GM12891 (cell line): ENCODE measurements around the gene POLD4.
A peak's percentile ranks its signal among the peaks of the same experiment; 100 is the strongest.

Experiments used
- DNase-seq: peaks from one replicate; pipeline ENCODE4 v3.0.0; 2011; ENCODE audit warnings: low spot score; ENCODE audit not compliant: insufficient read length
- FAIRE-seq: peaks from 2 replicates; lab custom pipeline; 2011; peaks lifted over from hg19 to GRCh38; lab: Jason Lieb, UNC
- PAX5 ChIP-seq: IDR thresholded peaks from 2 replicates; pipeline ENCODE4 v1.6.1; 2011; ENCODE audit warnings: low read length, moderate library complexity, mild to moderate bottlenecking; ENCODE audit not compliant: insufficient read depth, severe bottlenecking
- POLR2A ChIP-seq: IDR thresholded peaks from 2 replicates; pipeline ENCODE4 v1.6.1; 2011; ENCODE audit warnings: low read depth, low read length, control low read depth
- POLR2AphosphoS5 ChIP-seq: IDR thresholded peaks from 2 replicates; pipeline ENCODE4 v1.6.1; 2011; ENCODE audit warnings: low read depth, low read length, control low read depth
- POU2F2 ChIP-seq: IDR thresholded peaks from 2 replicates; pipeline ENCODE4 v1.6.1; 2011; ENCODE audit warnings: low read depth, mild to moderate bottlenecking, control low read depth, low read length, moderate library complexity
- SPI1 ChIP-seq: IDR thresholded peaks from 2 replicates; pipeline ENCODE4 v1.6.1; 2011; ENCODE audit warnings: low read depth, low read length, control low read depth
- TAF1 ChIP-seq: IDR thresholded peaks from 2 replicates; pipeline ENCODE4 v1.6.1; 2011; ENCODE audit warnings: low read depth, low read length, control low read depth

POLD4 gene

DNA sequence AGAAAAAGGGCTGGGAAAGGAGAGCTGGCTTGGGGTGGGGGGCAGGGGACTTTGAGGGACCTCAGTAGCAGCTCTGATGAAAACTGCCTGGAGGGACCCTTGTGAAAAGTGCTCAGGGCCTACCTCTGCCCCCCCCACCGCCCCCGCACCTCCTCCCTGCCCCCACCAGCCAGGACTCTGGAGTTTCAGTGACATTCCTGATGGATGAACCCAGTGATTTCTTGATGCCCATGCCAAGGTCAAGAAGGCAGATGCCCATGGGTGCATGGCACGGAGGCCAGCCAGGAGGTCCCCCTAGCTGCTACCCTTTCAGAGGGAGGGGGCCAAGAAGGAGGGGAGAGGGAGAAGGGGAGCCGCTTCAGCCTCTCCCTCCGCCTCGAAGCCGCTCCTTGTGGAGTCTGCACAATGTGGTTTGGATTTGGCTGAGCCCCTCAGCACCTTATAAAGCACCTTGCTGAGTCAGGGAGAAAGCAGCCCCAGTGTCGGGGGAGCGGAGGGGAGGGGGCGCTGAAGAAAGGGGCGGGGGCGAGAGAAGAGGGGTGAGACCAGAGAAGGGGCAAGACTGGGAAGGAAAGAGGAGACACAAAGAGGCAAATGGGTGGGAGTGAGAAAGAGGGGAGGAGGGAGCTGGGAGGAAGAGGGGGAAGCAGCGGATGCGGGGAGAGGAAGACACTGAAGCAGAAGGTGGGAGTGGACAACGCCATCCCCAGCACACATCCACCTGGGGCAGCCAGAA lies 22.1 kb upstream of the POLD4 start:
- DNase-seq = no peak
- no peak for TF ChIP-seq POLR2AphosphoS5
- TF ChIP-seq POLR2A = no peak
- TF ChIP-seq TAF1 = no peak
- TF ChIP-seq POU2F2 = no peak
- no peak for FAIRE-seq

DNA sequence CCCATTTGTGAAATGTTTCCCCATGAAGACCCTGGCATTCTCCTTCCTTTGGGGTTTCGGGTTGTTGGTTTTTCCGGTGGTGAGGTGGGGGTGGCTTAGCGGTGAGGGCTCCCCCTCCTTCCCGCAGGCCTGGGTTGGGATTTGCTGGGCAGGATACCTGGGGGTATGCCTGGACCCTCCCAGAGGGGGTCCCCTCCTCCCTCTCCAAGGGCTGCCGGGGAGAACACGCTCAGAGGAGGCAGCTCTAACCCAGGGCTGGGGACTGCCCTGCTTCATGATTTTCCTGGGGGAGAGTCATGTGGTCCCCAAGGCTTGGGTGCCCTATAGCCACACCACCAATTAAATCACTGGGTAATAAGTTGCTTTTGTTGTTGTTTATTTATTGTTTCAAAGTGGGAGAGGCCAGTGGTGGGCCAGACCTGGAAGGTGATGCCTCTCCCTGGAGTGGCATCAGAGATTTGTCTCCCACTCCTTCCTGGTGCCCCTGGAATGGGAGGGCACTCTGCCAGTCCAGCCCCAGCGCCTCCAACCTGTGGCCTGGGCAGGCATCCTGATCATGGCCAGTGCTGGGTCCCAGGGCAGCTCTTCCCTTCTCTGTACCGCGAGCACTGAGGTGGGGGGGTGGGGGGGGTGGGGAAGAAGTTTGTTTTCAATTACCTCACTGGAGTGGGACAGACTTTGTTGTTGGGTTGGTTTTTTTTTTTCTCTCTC lies 21.4 kb upstream of the POLD4 start:
- FAIRE-seq = no peak
- TF ChIP-seq POLR2AphosphoS5 = no peak

DNA sequence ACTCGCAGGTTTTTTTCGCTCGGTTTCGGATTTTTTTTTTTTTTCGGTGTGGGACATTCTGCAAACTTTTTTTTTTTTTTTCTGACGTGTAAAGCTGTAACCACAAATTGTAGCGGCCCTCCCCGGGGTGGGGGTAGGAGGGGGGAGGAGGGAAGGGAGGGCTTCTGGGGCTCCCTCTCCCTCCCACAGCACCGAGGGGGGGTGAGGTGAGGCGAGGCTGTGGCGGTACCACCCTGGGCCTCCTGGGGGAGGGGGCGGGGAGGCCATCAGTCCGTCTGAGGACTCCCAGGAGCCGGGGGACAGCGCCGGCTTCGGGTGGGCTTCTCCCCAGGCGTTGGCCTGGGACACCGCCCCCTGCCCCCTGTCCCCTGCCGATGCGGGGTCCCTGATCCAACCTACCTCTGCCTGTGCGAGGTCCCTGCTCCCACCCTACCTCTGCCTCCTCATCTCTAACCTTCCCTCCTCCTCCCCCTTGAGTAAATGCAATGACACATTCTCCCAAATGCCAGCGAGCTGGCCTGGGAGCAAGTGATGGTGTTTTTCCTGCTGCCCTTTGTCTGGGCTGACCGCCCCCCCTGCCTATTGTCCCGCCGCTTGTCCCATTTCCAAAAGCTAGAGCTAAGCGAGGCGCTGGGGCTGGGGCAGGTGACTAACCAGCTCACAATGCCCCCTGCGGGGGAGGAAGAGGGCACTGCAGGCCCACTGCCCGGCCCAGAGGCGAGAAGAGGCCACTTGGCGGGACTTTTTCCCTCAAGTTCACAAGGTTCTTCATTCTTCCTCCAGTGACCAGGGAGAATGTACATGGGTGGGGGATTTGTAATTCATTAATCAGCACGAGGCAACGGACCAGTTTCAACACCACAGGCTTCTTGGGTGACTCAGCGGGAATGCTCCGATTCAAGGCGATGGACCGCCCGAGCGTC lies 20.6 kb upstream of the POLD4 start:
- no peak for DNase-seq
- FAIRE-seq = peak; percentile 66
- TF ChIP-seq POU2F2 (no peak), SPI1 (no peak), POLR2AphosphoS5 (no peak), TAF1 (no peak), POLR2A (no peak), PAX5 (no peak)

More for the DNA sequence above, 21.4 kb upstream of the POLD4 start:
- DNase-seq = no peak

DNA sequence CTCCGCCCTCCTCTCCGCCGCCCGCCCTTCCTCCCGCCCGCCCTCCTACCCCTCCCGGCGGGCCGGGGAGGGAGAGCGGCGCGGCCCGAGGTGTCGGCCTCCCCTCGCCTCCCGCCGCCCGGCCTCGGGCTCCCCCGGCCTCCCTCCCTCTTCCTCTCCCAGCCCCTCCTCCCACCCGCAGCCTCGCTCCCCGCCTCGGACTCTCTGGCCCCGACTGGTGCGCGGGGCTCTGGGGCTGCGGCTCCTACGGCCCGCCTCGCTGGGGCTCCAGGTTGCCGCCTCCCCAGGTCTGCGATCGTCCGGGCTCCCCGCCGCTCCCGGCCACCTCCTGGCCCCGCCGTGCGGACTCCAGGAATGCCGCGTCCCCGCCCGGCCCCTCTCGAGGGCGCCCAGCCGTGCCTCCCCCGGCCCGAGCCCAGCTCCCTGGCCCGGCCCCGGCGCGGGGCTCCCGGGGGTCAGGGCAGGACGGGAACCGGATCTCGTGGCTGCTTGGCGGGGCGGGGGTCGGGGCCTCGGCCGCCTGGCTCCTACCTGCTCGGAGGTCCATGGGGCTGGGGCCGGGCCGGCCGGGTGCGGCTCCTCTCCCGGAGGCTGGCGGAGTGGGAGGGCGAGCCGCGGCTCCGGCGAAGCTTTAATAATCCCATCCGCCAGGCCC lies 19.8 kb upstream of the POLD4 start, which contains the start of gene CLCF1:
Gene CLCF1 (minus strand): TSS at position 606 of the 655 bp plus-strand sequence. CDS start 59 bp downstream, at position 547.
- DNase-seq (no peak), FAIRE-seq (peak; percentile 28)
- TF ChIP-seq SPI1 (no peak), POLR2A (no peak), POU2F2 (no peak)

DNA sequence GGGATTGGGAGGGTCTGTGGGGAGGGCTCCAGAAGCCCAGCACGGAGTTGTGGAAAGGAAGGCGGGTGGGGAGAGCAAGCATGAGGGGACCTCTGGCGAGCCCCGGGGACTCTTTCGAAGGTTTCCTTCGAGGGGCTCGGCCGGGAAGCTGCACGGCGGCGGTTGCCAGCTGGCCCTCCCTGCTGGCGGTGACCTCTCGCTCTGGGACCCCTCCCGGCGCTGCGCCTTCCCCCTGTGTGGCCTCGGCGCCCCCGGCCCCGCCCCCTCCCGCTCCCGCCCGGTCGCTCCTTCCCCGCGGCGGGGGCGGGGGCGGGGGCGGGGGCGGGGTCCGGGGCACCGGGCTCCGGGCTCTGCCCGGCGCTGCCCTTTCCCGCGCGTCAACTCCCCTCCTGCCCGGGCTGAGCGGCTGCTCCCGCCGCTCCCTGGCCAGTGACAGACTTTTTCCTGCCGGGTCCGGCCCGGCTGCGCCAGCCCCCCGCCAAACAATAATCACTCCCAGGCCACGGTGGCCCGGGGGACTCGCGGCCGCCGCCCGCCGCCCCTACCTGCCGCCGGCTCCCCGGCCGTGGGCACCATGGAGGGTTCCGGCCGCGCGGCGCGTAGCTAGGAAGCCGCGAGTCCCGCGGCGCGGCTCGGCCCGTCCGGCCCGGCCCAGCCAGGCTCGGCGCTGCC lies 19.1 kb upstream of the POLD4 start:
- DNase-seq (no peak), FAIRE-seq (no peak)
- TF ChIP-seq TAF1 (no peak), POLR2AphosphoS5 (no peak), SPI1 (no peak), PAX5 (no peak), POLR2A (no peak), POU2F2 (no peak)

DNA sequence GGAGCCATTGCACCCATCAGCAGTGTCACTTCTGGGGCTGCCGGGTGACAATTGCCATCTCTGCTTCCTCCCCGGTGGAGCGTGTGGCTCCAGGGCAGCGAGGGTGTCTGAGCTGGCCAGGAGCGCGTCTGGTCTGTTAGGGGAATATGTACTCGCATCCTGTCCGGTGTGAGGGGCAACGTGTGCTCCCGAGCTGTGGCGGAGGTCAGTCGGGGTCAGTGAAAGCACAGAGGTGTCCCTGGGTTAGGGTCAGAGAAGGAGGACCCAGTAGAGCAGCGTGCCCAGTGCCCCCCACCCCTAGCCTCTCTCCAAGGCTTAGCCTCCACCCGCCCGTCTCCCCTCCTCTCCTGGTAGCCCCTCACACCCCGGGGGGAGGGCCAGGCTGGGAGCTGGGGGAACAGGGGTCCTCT lies 18.6 kb upstream of the POLD4 start:
- FAIRE-seq = no peak
- TF ChIP-seq POLR2A (no peak), PAX5 (no peak), TAF1 (no peak), SPI1 (no peak), POU2F2 (no peak), POLR2AphosphoS5 (no peak)
- DNase-seq = no peak

DNA sequence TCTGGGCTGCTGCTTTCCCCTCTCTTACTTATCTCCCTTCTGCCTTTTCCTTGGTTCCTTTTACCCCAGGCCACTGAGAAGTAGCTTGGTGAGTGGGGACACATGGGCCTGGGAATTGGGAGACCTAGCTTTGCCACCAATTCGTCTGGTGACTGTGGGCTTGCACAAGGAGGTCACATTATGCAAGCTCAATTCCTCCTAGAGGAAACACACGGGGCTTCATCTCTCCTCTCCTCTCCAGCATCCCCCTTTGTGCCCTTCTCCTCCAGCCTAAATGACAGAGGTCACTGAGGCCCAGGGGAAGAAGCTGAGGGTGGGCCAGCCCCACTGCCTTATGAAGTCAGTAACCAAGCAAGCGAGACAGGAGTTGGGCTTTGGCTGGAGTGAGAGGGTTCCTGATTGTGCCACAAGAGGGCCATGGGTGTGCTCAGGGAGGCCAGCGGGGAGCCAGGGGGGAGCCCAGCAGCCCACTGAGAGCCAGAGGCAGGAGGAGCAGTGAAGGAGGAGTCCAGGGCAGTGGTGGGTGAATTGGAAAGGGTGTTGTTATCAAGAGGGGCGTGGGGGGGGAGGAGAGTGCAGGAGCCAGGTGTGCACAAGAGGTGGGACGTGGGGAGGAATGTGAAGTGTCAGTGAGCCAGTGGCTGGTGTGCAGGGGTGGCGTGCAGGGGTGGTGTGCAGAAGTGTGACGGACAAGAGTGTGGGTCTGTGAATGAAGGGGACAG lies 18.0 kb upstream of the POLD4 start:
- FAIRE-seq = peak; percentile 89
- no peak for DNase-seq
- no peak for TF ChIP-seq SPI1
- no peak for TF ChIP-seq POLR2A
- no peak for TF ChIP-seq TAF1
- no peak for TF ChIP-seq POLR2AphosphoS5
- no peak for TF ChIP-seq PAX5
- no peak for TF ChIP-seq POU2F2

DNA sequence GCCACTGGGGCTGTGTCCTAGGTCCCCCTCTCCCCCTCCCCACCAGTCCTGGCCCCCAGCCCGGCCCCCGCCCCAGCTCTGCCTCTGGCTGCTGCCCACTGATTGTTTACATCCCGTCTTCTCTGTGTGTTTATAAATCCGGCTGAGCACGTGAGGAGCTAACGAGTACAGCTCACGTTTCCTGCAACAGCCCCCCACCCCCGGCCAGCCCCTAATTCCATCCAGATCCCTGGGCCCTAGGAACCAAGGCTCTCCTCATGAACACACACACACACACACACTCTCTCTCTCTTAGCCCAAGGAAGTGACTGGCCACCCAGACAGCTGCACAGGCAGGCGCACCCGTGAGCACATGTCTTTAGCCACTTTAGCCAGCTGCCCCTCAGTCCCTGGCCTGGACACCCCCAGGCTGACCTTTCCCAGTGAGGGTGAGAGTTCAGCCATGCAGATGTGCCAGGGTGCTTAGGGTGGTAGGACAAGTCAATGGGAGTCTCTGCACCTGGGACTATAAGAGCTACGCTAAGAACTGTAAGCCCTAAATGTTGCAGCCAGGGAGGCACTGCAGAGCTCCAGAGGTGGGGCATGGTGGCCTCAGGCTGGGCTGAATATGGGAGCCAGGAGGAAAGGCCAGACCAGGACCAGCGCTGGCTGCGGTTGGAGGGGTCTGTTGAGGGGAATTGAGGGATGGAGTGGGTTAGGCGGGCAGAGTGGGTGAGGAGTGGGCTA lies 17.2 kb upstream of the POLD4 start:
- FAIRE-seq (no peak), DNase-seq (no peak)
- TF ChIP-seq POLR2A = no peak
